ENCODE measurements around the gene CCNL1. TPM values are rescaled to one million over a fixed set of nuclear protein-coding genes. Genes with fewer than 3 reads are reported as not detected.

Gene CCNL1
- total RNA-seq, 2 experiments from 2014 or later: 180 to 191 TPM

DNA sequence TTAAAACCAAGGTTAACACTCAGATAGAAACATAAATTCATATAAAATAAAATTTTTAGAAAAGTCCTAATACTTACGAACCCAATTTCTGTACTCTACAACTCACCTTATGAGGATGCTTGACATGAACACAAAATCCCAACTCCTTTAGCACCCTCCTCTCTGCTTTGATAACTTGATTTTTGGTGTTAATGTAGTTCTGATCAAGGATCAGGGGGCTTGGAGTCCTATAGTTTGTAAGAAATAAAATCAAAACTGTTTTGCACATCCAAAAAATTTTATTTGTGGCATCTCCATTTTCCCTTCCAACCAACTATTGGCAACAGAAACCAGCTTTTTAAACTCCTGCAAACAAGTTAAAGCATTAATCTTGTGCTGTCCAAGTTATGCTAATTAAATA, 7.0 kb downstream of the CCNL1 start:
- peak overlapping the region; percentile 87 for H3K27ac Mint-ChIP-seq
- H3K9me3 Mint-ChIP-seq: no peaks in the 10 kb centered on the region
- POLR2A ChIA-PET: interaction anchor here (0.8 to 7.4 kb wide), 2 partner anchors 21 to 23 kb away, joined by 3 to 41 read pairs; no protein-coding TSS in a partner anchor
- DNase-seq (no peak), ATAC-seq (no peak)
- no peak for TF ChIP-seq CTCF (IDR thresholded peaks at IDR 0.05)
- intact Hi-C loops (cut with micrococcal nuclease): no loop called here
- peaks cover 91% of the 10 kb centered on the region for H3K36me3 Mint-ChIP-seq (ENCODE audit: low read depth)
- H3K4me3 Mint-ChIP-seq: peak overlapping the region; percentile 51
- no peaks in the 10 kb centered on the region for H3K27me3 Mint-ChIP-seq
- peaks cover 79% of the 10 kb centered on the region for H3K4me1 Mint-ChIP-seq (ENCODE audit: low read depth)
- CTCF ChIA-PET: interaction anchor here (2.6 kb wide), 1 partner anchor 16 kb away, joined by 10 read pairs; no protein-coding TSS in a partner anchor

- POLR2A ChIA-PET: interaction anchor here (0.8 to 7.4 kb wide), 2 partner anchors 20 to 23 kb away, joined by 3 to 41 read pairs; no protein-coding TSS in a partner anchor
- H3K36me3 Mint-ChIP-seq (ENCODE audit: low read depth): peaks cover 88% of the 10 kb centered on the region
- no peak overlapping the region for H3K27ac Mint-ChIP-seq
- no peaks in the 10 kb centered on the region for H3K27me3 Mint-ChIP-seq
- H3K4me1 Mint-ChIP-seq (ENCODE audit: low read depth): peaks cover 77% of the 10 kb centered on the region
- no peak overlapping the region for H3K4me3 Mint-ChIP-seq
- H3K9me3 Mint-ChIP-seq: no peaks in the 10 kb centered on the region
- DNase-seq (no peak), ATAC-seq (no peak)
- intact Hi-C loops (cut with micrococcal nuclease): no loop called here
- no peak for TF ChIP-seq CTCF (IDR thresholded peaks at IDR 0.05)
- CTCF ChIA-PET: interaction anchor here (2.6 kb wide), 1 partner anchor 15 kb away, joined by 10 read pairs; no protein-coding TSS in a partner anchor
These were observed 7.5 kb downstream of the CCNL1 start for GRCh38 chr3:157152438-157152837.

GRCh38 chr3:157151627-157152026, 8.3 kb downstream of the CCNL1 start:
- ChIA-PET CTCF (interaction anchor here (2.6 kb wide), 1 partner anchor 14 kb away, joined by 10 read pairs; no protein-coding TSS in a partner anchor), POLR2A (interaction anchor here (0.9 to 7.4 kb wide), 4 partner anchors 9 to 63 kb away, joined by 3 to 106 read pairs (median 26); partner anchors contain the start of gene CCNL1)
- Mint-ChIP-seq H3K27ac (peak overlapping the region; percentile 69), H3K4me3 (no peak overlapping the region), H3K4me1 (ENCODE audit: low read depth) (peaks cover 72% of the 10 kb centered on the region), H3K27me3 (no peaks in the 10 kb centered on the region), H3K9me3 (no peaks in the 10 kb centered on the region), H3K36me3 (ENCODE audit: low read depth) (peaks cover 88% of the 10 kb centered on the region)
- intact Hi-C loops (cut with micrococcal nuclease): no loop called here
- ATAC-seq: peak; percentile 43
- TF ChIP-seq CTCF (IDR thresholded peaks at IDR 0.05): no peak
- DNase-seq: no peak

DNA sequence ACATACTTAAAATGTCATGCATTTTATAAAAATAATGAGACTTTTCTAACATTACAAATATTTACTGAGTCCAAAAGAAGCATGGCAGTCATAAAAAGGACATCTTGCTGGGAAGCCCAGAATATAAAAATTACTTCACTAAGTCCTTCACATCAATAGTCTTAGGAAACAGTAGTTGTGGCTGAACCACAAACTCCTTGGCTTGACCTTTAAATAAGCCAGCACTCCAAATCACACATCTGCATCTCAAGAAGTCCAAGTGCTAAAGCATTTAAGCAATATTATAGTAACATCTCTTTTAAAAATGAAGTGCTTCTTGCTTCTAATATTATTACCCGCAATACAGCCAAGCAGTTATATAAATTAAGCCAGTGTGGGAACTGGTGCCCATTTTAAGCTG, 8.8 kb downstream of the CCNL1 start:
- CTCF ChIA-PET: interaction anchor here (1.3 to 6.1 kb wide), 4 partner anchors 8 to 51 kb away, joined by 3 to 56 read pairs (median 4); partner anchors contain the start of gene CCNL1
- no peak overlapping the region for H3K4me3 Mint-ChIP-seq

More for the DNA sequence above, 8.8 kb downstream of the CCNL1 start:
- TF ChIP-seq CTCF (IDR thresholded peaks at IDR 0.05): no peak
- POLR2A ChIA-PET: interaction anchor here (0.9 to 7.4 kb wide), 6 partner anchors 9 to 62 kb away, joined by 3 to 106 read pairs (median 8); partner anchors contain the start of gene CCNL1
- DNase-seq: no peak
- ATAC-seq: no peak
- Mint-ChIP-seq H3K9me3 (no peaks in the 10 kb centered on the region), H3K36me3 (ENCODE audit: low read depth) (peaks cover 85% of the 10 kb centered on the region), H3K27me3 (no peaks in the 10 kb centered on the region), H3K4me1 (ENCODE audit: low read depth) (peaks cover 67% of the 10 kb centered on the region), H3K27ac (peak overlapping the region; percentile 69)
- intact Hi-C loops (cut with micrococcal nuclease): no loop called here
